ENCODE measurements around the gene C3orf18.

The C3orf18 gene

GRCh38 chr3:50580683-50581458, 13.3 kb upstream of the C3orf18 start:
- DNase-seq (ENCODE audit: low read depth in 2 of 2) = no peak

- no peak for DNase-seq (ENCODE audit: low read depth in 2 of 2)
These were observed 9.8 kb upstream of the C3orf18 start for GRCh38 chr3:50577348-50577747.

- no peak for DNase-seq (ENCODE audit: low read depth in 2 of 2)
These were observed 7.8 kb upstream of the C3orf18 start for GRCh38 chr3:50575372-50575771.

DNA sequence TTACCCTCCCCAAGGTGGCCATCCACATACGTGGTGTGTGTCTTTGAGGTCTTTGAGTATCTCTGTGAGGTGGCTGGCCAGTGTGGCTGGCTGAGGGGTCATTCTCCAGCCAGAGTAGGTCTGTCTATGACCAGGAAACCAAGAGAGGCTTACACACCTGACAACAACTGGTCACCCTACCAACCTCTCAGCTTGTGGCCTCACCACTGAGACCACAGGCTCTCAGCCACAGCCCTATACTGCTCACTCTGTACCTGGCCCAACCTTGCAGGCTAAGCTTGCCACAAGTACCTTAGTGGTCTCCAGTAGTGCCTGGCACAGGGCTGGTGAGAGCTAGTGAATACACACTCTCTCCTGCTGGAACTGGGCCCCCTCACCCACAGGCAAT, 6.9 kb upstream of the C3orf18 start:
- DNase-seq (ENCODE audit: low read depth in 2 of 2) = no peak

DNA sequence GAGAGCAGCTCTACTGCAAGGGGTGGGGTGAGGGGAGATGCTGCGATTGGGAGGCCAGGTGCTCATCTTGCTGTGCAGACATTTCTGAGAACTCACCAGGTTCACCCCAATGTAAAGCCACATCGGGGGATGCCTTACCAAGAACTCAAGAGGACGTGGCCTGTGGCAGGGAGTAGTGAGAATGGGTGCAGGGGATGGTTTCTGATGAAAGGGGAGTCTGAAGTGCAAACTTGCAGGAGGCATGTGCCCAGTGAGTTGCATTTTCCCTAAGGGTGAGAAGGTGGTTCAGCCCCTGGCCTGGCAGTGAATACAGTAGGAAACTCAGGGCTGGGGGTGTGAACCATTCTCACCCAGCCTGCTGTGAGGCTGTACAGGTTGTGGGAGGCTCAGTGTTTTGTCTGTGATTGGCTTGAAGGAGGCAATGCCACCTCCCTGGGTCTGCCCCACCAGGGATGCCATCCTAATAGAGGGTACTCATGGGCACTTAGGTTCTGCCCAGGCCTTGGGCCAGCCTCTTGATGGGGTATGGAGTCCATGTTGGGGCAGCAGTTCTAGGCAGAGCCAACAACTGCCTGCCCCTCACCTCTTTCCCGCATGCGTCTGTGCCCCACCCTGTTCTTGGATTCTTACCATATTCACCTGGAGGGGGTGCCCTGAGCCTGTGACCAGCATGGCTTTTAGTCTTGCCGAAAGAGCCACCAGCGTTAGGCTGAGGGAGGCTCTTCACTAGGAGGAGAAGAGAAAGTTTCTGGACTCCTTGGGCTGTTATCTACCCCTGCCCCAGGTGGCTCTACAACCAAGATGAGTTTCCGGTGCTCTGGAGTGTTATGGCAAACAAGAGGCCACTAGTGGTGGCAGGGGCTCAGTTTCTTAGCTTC, 6.3 kb upstream of the C3orf18 start:
- DNase-seq (ENCODE audit: low read depth in 2 of 2) = no peak

DNA sequence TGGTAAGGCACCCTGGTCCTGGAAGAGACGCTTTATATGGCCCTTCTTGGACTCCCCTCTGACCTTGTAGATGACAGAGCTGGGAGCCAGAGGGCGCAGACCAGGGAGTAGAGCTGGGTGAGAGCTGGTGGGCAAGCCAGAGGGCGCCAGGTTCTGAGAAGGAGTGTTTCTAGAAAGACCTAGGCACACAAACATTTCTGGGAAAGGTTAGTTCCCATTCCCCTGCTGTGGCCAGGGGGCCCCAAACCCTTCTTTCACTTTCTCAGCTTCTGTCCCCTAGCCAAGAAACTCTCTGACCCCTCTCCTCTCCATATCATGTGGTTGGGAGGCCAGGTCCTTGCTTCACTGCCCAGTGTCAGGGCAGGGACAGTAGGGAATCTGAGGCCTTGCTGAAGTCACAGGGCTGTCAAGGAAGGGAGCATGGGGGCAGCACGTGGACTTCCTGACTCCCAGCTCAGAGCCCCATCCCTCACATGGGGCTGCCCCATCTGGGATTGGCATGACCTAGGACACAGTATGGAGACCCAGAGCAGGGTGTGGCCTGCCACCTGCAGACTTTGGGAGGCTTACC, 5.3 kb upstream of the C3orf18 start:
- DNase-seq (ENCODE audit: low read depth in 2 of 2) = no peak

DNA sequence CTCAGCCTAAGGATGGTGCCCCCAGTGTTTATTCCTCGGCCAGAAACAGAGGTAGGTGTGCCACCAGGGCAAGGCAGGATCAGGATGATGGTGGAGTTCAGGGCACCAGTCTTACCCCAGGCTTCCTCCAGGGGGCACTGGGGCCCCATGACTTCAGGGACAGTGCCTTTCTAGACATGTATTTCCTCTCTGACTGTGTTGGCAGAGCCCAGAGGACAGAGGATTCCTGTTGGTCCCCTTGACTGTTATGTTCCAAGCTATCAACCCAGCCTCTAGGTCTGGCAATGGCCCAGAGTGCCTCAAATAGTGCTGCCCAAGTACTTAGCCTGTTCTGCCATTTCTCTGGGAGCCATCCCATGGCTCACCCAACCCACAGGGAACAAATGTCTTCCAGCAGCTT, 4.6 kb upstream of the C3orf18 start:
- DNase-seq (ENCODE audit: low read depth in 2 of 2) = no peak

GRCh38 chr3:50571486-50571885, 3.9 kb upstream of the C3orf18 start:
- no peak for DNase-seq (ENCODE audit: low read depth in 2 of 2)

DNA sequence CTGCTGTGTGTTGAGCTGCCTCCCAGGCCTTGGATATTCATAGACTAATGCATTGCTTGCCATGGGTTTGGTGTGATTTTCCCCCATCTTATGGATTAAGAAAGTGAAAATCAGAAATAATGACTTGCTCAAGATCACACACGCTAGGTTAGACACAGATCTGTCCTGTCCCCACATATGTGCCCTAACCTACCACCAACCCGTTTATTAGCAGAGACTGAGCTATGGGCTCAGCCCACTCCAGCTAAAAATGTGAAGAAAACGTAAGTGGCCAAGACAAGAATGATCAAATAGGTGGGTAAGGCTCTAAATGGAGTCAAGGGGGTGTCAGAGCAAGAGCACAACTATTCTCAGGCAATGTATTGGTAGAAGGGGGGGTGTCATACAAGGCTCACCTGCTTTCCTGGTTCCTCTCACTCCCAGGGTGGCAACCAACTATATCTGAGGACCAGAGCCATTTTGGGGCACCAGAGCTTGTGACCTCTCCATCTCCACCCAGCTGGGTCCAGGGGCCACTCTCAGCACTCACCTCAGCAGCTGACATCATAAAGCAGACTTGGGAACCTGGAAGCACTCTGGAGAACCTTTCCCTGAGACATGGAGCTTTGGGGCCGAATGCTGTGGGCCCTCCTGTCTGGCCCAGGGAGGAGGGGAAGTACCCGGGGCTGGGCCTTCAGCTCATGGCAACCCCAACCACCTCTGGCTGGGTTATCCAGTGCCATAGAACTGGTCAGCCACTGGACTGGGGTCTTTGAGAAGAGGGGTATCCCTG, 3.1 kb upstream of the C3orf18 start:
- DNase-seq (ENCODE audit: low read depth in 2 of 2) = no peak

- peak; percentile 83 to 86 for DNase-seq (ENCODE audit: low read depth in 2 of 2)
These were observed 1.6 kb upstream of the C3orf18 start, which contains the start of gene HEMK1 for GRCh38 chr3:50568947-50569749. Gene HEMK1 (plus strand): TSS chr3:50569522. CDS start chr3:50571105, 1,583 bp downstream.

GRCh38 chr3:50567011-50567385, 549 bp downstream of the C3orf18 start:
- no peak for DNase-seq (ENCODE audit: low read depth in 2 of 2)

DNA sequence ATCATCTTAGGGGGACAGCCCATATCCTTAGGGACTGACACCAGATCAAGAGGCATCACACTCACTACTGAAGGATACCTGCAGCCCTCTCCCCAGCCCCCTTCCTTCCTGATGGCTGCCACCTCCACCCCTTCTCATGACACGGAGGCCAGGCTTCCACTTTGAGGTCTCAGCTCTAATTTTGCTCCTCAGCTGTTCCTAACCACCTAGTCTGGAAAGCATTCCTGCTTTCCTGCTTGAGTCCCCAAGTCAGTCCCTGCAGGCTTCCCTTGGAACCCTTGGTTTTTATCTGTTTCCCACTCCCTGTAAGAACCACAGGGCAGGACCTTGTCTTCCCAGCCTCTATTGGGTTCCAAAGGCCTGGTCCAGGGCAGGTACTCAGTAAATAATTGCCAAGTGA, 3.2 kb downstream of the C3orf18 start:
- DNase-seq (ENCODE audit: low read depth in 2 of 2) = no peak

DNA sequence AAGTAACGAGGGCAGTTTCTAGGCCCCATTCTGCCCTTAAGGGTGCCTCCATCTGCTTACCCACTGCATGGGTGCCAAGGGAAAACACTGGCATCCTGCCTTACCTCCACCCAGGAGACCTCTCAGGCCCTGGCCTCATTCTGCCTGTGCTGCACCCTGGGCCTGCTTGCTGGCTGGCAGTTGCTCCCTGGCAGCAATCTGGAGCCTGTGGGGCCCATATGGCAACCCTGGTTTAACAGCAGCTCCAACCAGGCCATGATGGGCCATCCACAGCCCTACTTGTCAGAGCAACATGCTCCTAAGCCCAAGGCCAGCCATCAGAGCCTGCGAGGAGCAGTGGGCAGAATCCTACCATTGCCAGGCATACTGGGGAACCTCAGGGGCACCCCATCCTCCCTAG, 3.7 kb downstream of the C3orf18 start:
- DNase-seq (ENCODE audit: low read depth in 2 of 2) = no peak

GRCh38 chr3:50562861-50563260, 4.7 kb downstream of the C3orf18 start:
- DNase-seq (ENCODE audit: low read depth in 2 of 2) = no peak

GRCh38 chr3:50559702-50560101, 7.8 kb downstream of the C3orf18 start:
- no peak for DNase-seq (ENCODE audit: low read depth in 2 of 2)

DNA sequence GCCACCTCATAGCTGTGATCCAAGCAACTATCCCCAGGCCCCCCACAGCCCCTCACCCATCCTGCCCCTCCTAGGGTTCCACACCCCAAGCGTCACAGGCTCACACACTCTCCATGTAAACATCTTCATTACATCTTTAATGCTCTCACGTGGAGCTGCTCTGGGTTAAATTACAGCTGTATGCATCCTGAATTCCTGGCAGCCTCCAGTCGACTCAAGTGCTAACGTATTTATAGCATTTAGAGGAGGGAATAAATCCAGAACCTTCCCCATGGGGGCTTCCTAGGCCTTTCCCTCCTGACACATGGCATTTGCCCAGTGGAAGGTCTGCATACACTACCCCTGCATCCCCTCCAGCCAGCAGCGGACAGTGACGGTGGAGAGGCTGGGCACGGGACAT, 9.6 kb downstream of the C3orf18 start:
- DNase-seq (ENCODE audit: low read depth in 2 of 2) = no peak

- no peak for DNase-seq (ENCODE audit: low read depth in 2 of 2)
These were observed 10.4 kb downstream of the C3orf18 start for GRCh38 chr3:50557106-50557505.

DNA sequence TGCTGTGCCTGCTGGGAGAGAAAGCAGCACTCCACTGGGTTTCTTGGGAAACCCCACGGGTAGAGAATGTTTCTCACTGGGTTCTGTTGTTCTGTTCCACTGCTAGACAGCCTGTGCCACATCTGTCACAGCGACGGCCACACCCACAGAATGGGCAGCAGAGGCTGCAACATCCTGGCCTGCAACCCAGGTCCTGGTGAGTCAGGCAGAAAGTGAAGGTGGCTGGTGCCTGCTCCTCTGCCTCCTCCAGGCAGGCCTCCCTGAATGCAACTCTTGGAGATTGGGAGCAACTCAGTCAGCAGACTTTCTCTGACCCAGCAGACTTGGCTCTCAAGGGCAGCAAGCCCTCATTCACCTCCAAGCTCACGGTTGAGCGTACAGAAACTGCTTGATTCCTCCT, 13.0 kb downstream of the C3orf18 start:
- DNase-seq (ENCODE audit: low read depth in 2 of 2) = no peak

- DNase-seq (ENCODE audit: low read depth in 2 of 2) = no peak
These were observed 14.9 kb downstream of the C3orf18 start for GRCh38 chr3:50552598-50552997.

DNA sequence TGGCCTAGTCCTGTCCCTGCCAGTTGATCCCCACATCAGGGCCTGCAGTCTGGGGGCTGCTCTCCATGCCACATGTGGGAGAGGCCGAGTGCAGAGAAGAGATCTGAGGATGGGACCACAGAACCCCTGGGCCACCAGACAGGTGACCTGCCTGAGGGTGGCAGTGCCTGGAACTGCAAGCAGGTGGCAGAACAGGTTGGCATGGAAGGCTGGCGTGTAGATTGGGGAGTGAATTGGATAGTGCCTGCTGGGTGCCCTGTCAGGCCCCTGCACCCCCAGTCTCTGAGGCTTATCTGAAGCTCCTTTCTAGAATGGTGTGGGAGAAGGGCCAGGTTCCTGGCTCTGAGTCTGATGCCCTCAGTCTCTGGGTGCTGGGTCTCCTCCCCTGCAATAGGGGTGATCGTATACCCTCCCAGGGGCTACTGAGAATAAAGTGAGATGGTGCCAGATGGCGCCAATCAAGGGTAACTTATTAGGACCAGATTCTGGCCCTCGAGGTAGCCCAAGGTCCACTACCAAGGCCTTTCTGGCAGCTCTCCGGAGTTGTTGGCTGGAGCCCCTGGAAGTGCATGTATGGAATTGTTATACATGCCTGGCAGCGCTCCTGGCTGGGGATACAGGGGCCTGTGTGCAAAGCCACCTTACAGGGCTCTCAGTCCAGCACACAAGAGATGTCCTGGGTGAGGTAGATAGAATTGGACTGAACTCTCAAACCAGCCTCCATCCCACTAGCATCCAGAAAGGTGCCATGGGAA, 15.7 kb downstream of the C3orf18 start:
- no peak for DNase-seq (ENCODE audit: low read depth in 2 of 2)

All from fibroblast of skin of left biceps (primary cell).